H1 (cell line): ENCODE measurements around the gene SEMA4C. TPM values are rescaled to one million over a fixed set of nuclear protein-coding genes. Genes with fewer than 3 reads are reported as not detected.

Experiments used
- CTCF ChIA-PET: fragments of 300-600 bp; sonication (Branson Sonifier 250); formaldehyde crosslinking; loops from one replicate; lab custom pipeline; 2021; ENCODE audit not compliant: partially characterized antibody; lab: Charles Lee
- POLR2A ChIA-PET: fragments of 300-600 bp; sonication (Branson Sonifier 250); formaldehyde crosslinking; loops from one replicate; lab custom pipeline; 2021; ENCODE audit warnings: inconsistent platforms; ENCODE audit not compliant: partially characterized antibody; lab: Charles Lee
- DNase-seq, 2 experiments: peaks; one replicate each; pipeline versions ENCODE4 v3.0.0 to v3.0.0-alpha.2; 2010 to 2022; ENCODE audit warnings: low spot score in 2 of 2, low read depth in 1 of 2, mixed read lengths in 1 of 2
- FAIRE-seq: peaks from 2 replicates; lab custom pipeline; 2011; peaks lifted over from hg19 to GRCh38; lab: Jason Lieb, UNC
- H2AFZ ChIP-seq: 2 replicates; pipeline ENCODE4 v1.8.1; 2012; ENCODE audit warnings: low read length, inconsistent platforms
- H2AK5ac ChIP-seq: 2 replicates; pipeline ENCODE4 v1.6.1; 2013; ENCODE audit warnings: low read depth, low read length
- H2BK120ac ChIP-seq: replicated peaks from 2 replicates; pipeline ENCODE3; 2013; ENCODE audit warnings: low read depth, low read length, inconsistent platforms
- H2BK12ac ChIP-seq: 2 replicates; pipeline ENCODE4 v1.6.1; 2013; ENCODE audit warnings: low read depth, low read length
- H2BK15ac ChIP-seq: 2 replicates; pipeline ENCODE4 v1.6.1; 2013; ENCODE audit warnings: low read length
- H2BK20ac ChIP-seq: 2 replicates; pipeline ENCODE4 v1.6.1; 2013; ENCODE audit warnings: low read length
- H2BK5ac ChIP-seq: 2 replicates; pipeline ENCODE4 v1.6.1; 2013; ENCODE audit warnings: low read depth, low read length
- H3K14ac ChIP-seq: 2 replicates; pipeline ENCODE4 v1.6.1; 2013; ENCODE audit warnings: inconsistent platforms; ENCODE audit not compliant: insufficient read length
- H3K18ac ChIP-seq: 2 replicates; pipeline ENCODE4 v1.6.1; 2013; ENCODE audit warnings: low read length; ENCODE audit errors: extremely low read depth
- H3K23ac ChIP-seq: 2 replicates; pipeline ENCODE4 v1.6.1; 2013; ENCODE audit warnings: inconsistent platforms; ENCODE audit not compliant: insufficient read length
- H3K23me2 ChIP-seq: 2 replicates; pipeline ENCODE4 v1.6.1; 2013; ENCODE audit warnings: low read depth, low read length
- H3K27ac ChIP-seq: 2 replicates; pipeline ENCODE4 v1.6.1; 2011; ENCODE audit warnings: low read depth, low read length, inconsistent platforms
- H3K27me3 ChIP-seq, 4 experiments: replicated peaks in 1 of 4; 1 replicate in 1 of 4; 2 replicates in 3 of 4; pipeline versions ENCODE4 v1.6.1 to v1.8.1; 2011 to 2013; ENCODE audit warnings: low read length in 3 of 4, mild to moderate bottlenecking in 3 of 4, inconsistent platforms in 2 of 4, mixed read lengths in 2 of 4, moderate library complexity in 1 of 4; ENCODE audit not compliant: control insufficient read depth in 3 of 4, insufficient read depth in 3 of 4; ENCODE audit errors: extremely low read depth in 1 of 4
- H3K36me3 ChIP-seq, 4 experiments: 2 replicates each; pipeline versions ENCODE4 v1.6.1 to v1.8.1; 2011 to 2013; ENCODE audit warnings: mild to moderate bottlenecking in 4 of 4, low read length in 3 of 4, moderate library complexity in 2 of 4, control low read depth in 1 of 4, inconsistent platforms in 1 of 4; ENCODE audit not compliant: insufficient read depth in 4 of 4, control insufficient read depth in 2 of 4
- H3K4ac ChIP-seq: replicated peaks from 2 replicates; pipeline ENCODE3; 2013; ENCODE audit warnings: low read length, low read depth, mixed read lengths, inconsistent platforms; ENCODE audit not compliant: insufficient read length
- H3K4me1 ChIP-seq, 4 experiments: replicated peaks in 1 of 4; 1 replicate in 1 of 4; 2 replicates in 3 of 4; pipeline versions ENCODE4 v1.6.1 to v1.8.1; 2011 to 2013; ENCODE audit warnings: low read length in 3 of 4, inconsistent platforms in 2 of 4, mixed read lengths in 1 of 4; ENCODE audit not compliant: insufficient read depth in 4 of 4, control insufficient read depth in 3 of 4
- H3K4me2 ChIP-seq, 2 experiments: 2 replicates each; pipeline versions ENCODE4 v1.6.1 to v1.8.1; 2011 to 2013; ENCODE audit warnings: low read depth in 2 of 2, low read length in 2 of 2, control low read depth in 1 of 2, inconsistent platforms in 1 of 2, mild to moderate bottlenecking in 1 of 2; ENCODE audit not compliant: insufficient read depth in 1 of 2
- H3K4me3 ChIP-seq, 4 experiments: fragments of 200-600, 300-600 bp in 1 of 4; sonication (generic), shearing (Covaris generic), sonication (Bioruptor Twin) in 1 of 4; 2 replicates each; pipeline versions ENCODE4 v1.5.1 to v1.8.1; 2011 to 2016; ENCODE audit warnings: low read length in 4 of 4, low read depth in 3 of 4, control low read depth in 2 of 4, inconsistent platforms in 2 of 4, mild to moderate bottlenecking in 2 of 4, mixed read lengths in 1 of 4, moderate library complexity in 1 of 4; ENCODE audit not compliant: insufficient read depth in 2 of 4; ENCODE audit errors: extremely low read depth in 1 of 4
- H3K56ac ChIP-seq: replicated peaks from 2 replicates; pipeline ENCODE3; 2013; ENCODE audit warnings: low read depth, mild to moderate bottlenecking, mixed read lengths, low read length, inconsistent platforms; ENCODE audit not compliant: insufficient read length
- H3K79me1 ChIP-seq: 2 replicates; pipeline ENCODE4 v1.6.1; 2013; ENCODE audit warnings: low read depth, low read length, control low read depth
- H3K79me2 ChIP-seq, 2 experiments: 2 replicates each; pipeline versions ENCODE4 v1.6.1 to v1.8.1; 2012 to 2013; ENCODE audit warnings: low read length in 2 of 2, mild to moderate bottlenecking in 2 of 2, inconsistent platforms in 1 of 2; ENCODE audit not compliant: insufficient read depth in 2 of 2, control insufficient read depth in 1 of 2
- H3K9ac ChIP-seq, 4 experiments: replicated peaks in 1 of 4; 1 replicate in 1 of 4; 2 replicates in 3 of 4; pipeline versions ENCODE4 v1.6.1 to v1.8.1; 2011 to 2013; ENCODE audit warnings: low read depth in 3 of 4, low read length in 3 of 4, control low read depth in 2 of 4, mild to moderate bottlenecking in 2 of 4, moderate library complexity in 2 of 4, inconsistent platforms in 1 of 4; ENCODE audit errors: extremely low read depth in 1 of 4
- H3K9me3 ChIP-seq, 2 experiments: 2 replicates each; pipeline versions ENCODE4 v1.6.1 to v1.8.1; 2012 to 2013; ENCODE audit warnings: mild to moderate bottlenecking in 2 of 2, moderate library complexity in 2 of 2, control low read depth in 1 of 2, inconsistent platforms in 1 of 2, low read depth in 1 of 2, low read length in 1 of 2, mixed read lengths in 1 of 2; ENCODE audit not compliant: insufficient read depth in 2 of 2
- H4K20me1 ChIP-seq, 2 experiments: replicated peaks in 1 of 2; 2 replicates each; pipeline versions ENCODE3 to v1.8.1; 2011 to 2013; ENCODE audit warnings: inconsistent platforms in 2 of 2, low read length in 2 of 2, mild to moderate bottlenecking in 1 of 2; ENCODE audit not compliant: insufficient read depth in 2 of 2, control insufficient read depth in 1 of 2
- H4K5ac ChIP-seq: 2 replicates; pipeline ENCODE4 v1.6.1; 2013; ENCODE audit warnings: low read length, low read depth, mixed read lengths, inconsistent platforms; ENCODE audit not compliant: insufficient read length
- H4K8ac ChIP-seq: 2 replicates; pipeline ENCODE4 v1.8.0; 2013; ENCODE audit warnings: mild to moderate bottlenecking, moderate library complexity, low read length, inconsistent platforms; ENCODE audit not compliant: insufficient read depth; ENCODE audit errors: extremely low read depth
- H4K91ac ChIP-seq: replicated peaks from 2 replicates; pipeline ENCODE3; 2013; ENCODE audit warnings: low read length, mixed read lengths, inconsistent platforms; ENCODE audit not compliant: insufficient read length
- CBX8 ChIP-seq: fragments of 300-800, 300-1000 bp; sonication (generic); IDR thresholded peaks from 2 replicates; pipeline ENCODE4 v1.7.1; 2016; ENCODE audit warnings: low read depth, low read length, borderline replicate concordance
- EP300 ChIP-seq, 2 experiments: IDR thresholded peaks; 1 replicate in 1 of 2; 2 replicates in 1 of 2; pipeline ENCODE4 v1.6.1; 2011 to 2012; ENCODE audit warnings: low read depth in 2 of 2, low read length in 2 of 2, mild to moderate bottlenecking in 2 of 2, borderline replicate concordance in 1 of 2, inconsistent platforms in 1 of 2, moderate library complexity in 1 of 2
- FOSL1 ChIP-seq: IDR thresholded peaks from 2 replicates; pipeline ENCODE4 v1.6.1; 2011; ENCODE audit warnings: mild to moderate bottlenecking, low read depth, low read length, moderate library complexity; ENCODE audit not compliant: insufficient read depth
- HDAC6 ChIP-seq: IDR thresholded peaks from one replicate; pipeline ENCODE4 v1.7.1; 2012; ENCODE audit warnings: low read depth, mild to moderate bottlenecking, inconsistent platforms, low read length, moderate library complexity
- JUN ChIP-seq: IDR thresholded peaks from 2 replicates; pipeline ENCODE4 v1.6.1; 2011; ENCODE audit warnings: low read depth, mild to moderate bottlenecking, improper control_type of control experiment, low read length
- KDM5A ChIP-seq: fragments of 200-600 bp; IDR thresholded peaks from 2 replicates; pipeline ENCODE4 v1.7.1; 2012; ENCODE audit warnings: mild to moderate bottlenecking, low read length, inconsistent platforms, mixed read lengths
- MAX ChIP-seq: IDR thresholded peaks from 2 replicates; pipeline ENCODE4 v1.6.1; 2012; ENCODE audit warnings: inconsistent platforms
- SAP30 ChIP-seq: fragments of 300-600 bp; sonication (generic); IDR thresholded peaks from 2 replicates; pipeline ENCODE4 v1.7.1; 2012; ENCODE audit warnings: low read length, moderate library complexity, mild to moderate bottlenecking, inconsistent platforms; ENCODE audit not compliant: insufficient read depth, insufficient replicate concordance
- SIRT6 ChIP-seq: IDR thresholded peaks from one replicate; pipeline ENCODE4 v1.7.1; 2012; ENCODE audit warnings: low read length, inconsistent platforms
- SP1 ChIP-seq: IDR thresholded peaks from 2 replicates; pipeline ENCODE4 v1.6.1; 2011; ENCODE audit warnings: low read depth, low read length
- SP4 ChIP-seq: IDR thresholded peaks from 2 replicates; pipeline ENCODE4 v1.6.1; 2012; ENCODE audit warnings: low read length, inconsistent platforms
- TAF1 ChIP-seq: IDR thresholded peaks from 2 replicates; pipeline ENCODE4 v1.6.1; 2011; ENCODE audit warnings: mild to moderate bottlenecking, low read depth, low read length
- YY1 ChIP-seq: IDR thresholded peaks from 2 replicates; pipeline ENCODE4 v1.6.1; 2011; ENCODE audit warnings: low read depth, mild to moderate bottlenecking, low read length
- WGBS, 2 experiments: shearing (Covaris generic) in 1 of 2; methylation state at CpG; one replicate each; pipeline versions ENCODE4 v1.1.6 to v1.1.7; 2013 to 2015; ENCODE audit warnings: low lambda C conversion rate in 2 of 2, mixed read lengths in 2 of 2, inconsistent platforms in 1 of 2, low coverage in 1 of 2, missing lambda C conversion rate in 1 of 2; ENCODE audit not compliant: insufficient replicate concordance in 2 of 2, insufficient coverage in 1 of 2, insufficient read length in 1 of 2; ENCODE audit errors: extremely low coverage in 1 of 2, missing lambda C conversion rate in 1 of 2; 5-methylcytosine and 5-hydroxymethylcytosine counted together
- polyA plus RNA-seq, 7 experiments: library from polyadenylated mRNA; depleted of rRNA in 3 of 7; stranded (reverse) in 5 of 7; unstranded in 2 of 7; fragments of >200 nt in 5 of 7; fragments of 200-250 nt in 2 of 7; gene quantifications; 1 replicate in 5 of 7; 2 replicates in 1 of 7; 4 replicates in 1 of 7; pipeline versions ENCODE4 v1.2.1 to v1.2.3, GENCODE V29; 2011 to 2013; ENCODE audit warnings: missing spikeins in 2 of 7, mixed read lengths in 2 of 7
- total RNA-seq: library from RNA; stranded (reverse); fragmentation: NEBNext Ultra II Directional; extraction: Animal tissue kit (Norgen Biotek cat#: 25700); gene quantifications from 2 replicates; pipeline ENCODE4 v1.2.1, GENCODE V29; 2021
- TF ChIP-seq, protein P1 (sequence below): IDR thresholded peaks from 2 replicates; pipeline ENCODE4 v1.6.1; 2012; ENCODE audit warnings: inconsistent platforms

Gene SEMA4C
- total and polyA plus RNA-seq, 2 of the 8 experiments (the other 6 are each of a cell fraction or from before 2014, with no cell fraction given) = 47.5 to 67.3 TPM

GRCh38 chr2:96894151-96894531 is 24.3 kb upstream of the SEMA4C start:
- Histone ChIP-seq H3K4me2 (no peak overlapping the region), H4K20me1 (no peaks in the 10 kb centered on the region), H3K79me2 (no peaks in the 10 kb centered on the region), H3K23ac (no peak overlapping the region), H3K9me3 (no peaks in the 10 kb centered on the region), H3K18ac (no peak overlapping the region), H3K23me2 (peaks cover 4% of the 10 kb centered on the region; the same call in 1 of the 2 replicates), H3K4me3 (no peak overlapping the region), H3K14ac (no peak overlapping the region), H3K27ac (no peak overlapping the region), H4K5ac (no peak overlapping the region), H4K91ac (no peak overlapping the region), H3K4ac (no peak overlapping the region), H3K36me3 (no peaks in the 10 kb centered on the region), H2BK5ac (no peak overlapping the region), H2AK5ac (no peak overlapping the region), H3K4me1 (peaks cover 0 to 17% (median 6%) of the 10 kb centered on the region in 4 experiments; a peak in 3 of 7 replicates), H3K56ac (no peak overlapping the region), H3K27me3 (no peaks in the 10 kb centered on the region; a peak in 1 of 7 replicates), H3K9ac (no peak overlapping the region), H2AFZ (no peak overlapping the region), H3K79me1 (no peaks in the 10 kb centered on the region), H2BK15ac (no peak overlapping the region), H2BK120ac (no peak overlapping the region), H4K8ac (no peak overlapping the region; the same call in 1 of the 2 replicates), H2BK20ac (0 out of 2 replicates have a peak overlapping the region, but pooled peaks have one; percentile 1), H2BK12ac (peak overlapping the region; percentile 42; the same call in 1 of the 2 replicates)
- ChIA-PET CTCF (interaction anchor here (0.8 to 4.8 kb wide), 5 partner anchors 10 to 60 kb away, joined by 3 to 22 read pairs (median 5); no protein-coding TSS in a partner anchor), POLR2A (interaction anchor here (1.0 to 2.2 kb wide), 3 partner anchors 20 to 32 kb away, joined by 3 to 7 read pairs (median 5); no protein-coding TSS in a partner anchor)
- 100% methylated on average over 1 of the region's 3 CpGs; no CpG with 5 or more reads in 1 of the 2 experiments for WGBS, 2 experiments
- FAIRE-seq (no peak), DNase-seq (no peak)
- TF ChIP-seq YY1 (no peak), JUN (no peak), SIRT6 (no peak), TAF1 (no peak), HDAC6 (no peak), SP4 (no peak), FOSL1 (no peak), CBX8 (no peak), KDM5A (no peak), EP300 (IDR thresholded peaks at IDR 0.05; ENCODE audit: borderline replicate concordance in 1 of 2, low read depth in 2 of 2, low read length in 2 of 2) (no peak), MAX (no peak), SP1 (no peak), SAP30 (no peak)
- TF ChIP-seq, protein P1, sequence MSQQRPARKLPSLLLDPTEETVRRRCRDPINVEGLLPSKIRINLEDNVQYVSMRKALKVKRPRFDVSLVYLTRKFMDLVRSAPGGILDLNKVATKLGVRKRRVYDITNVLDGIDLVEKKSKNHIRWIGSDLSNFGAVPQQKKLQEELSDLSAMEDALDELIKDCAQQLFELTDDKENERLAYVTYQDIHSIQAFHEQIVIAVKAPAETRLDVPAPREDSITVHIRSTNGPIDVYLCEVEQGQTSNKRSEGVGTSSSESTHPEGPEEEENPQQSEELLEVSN = no peak
